HepG2 (cell line): ENCODE measurements around the gene HLF. TPM values are rescaled to one million over a fixed set of nuclear protein-coding genes. Genes with fewer than 3 reads are reported as not detected.

Experiments
- ATAC-seq: fragments of 200-7000 bp; cut with Tn5 transposase; 3 replicates; pipeline ENCODE4 v1.9.1; 2020; ENCODE audit warnings: mild to moderate bottlenecking, moderate library complexity
- Bru-seq: library from RNA; stranded (reverse); fragments of 400-500 nt; gene quantifications from one replicate; lab custom pipeline; 2021; lab: Mats Ljungman, UMichigan
- BruChase-seq, 2 experiments: library from RNA; stranded (reverse); fragments of 400-500 nt; gene quantifications; one replicate each; lab custom pipeline; 2021; lab: Mats Ljungman, UMichigan
- BruUV-seq: library from RNA; stranded (reverse); fragments of 400-500 nt; replicated peaks from 2 replicates; lab custom pipeline; 2021; lab: Mats Ljungman, UMichigan
- CTCF ChIA-PET: fragments of 300-600 bp; formaldehyde crosslinking; extraction: SDS; loops from one replicate; lab custom pipeline; 2021; ENCODE audit warnings: low total read pairs, inconsistent platforms, low intra/inter-chr PET ratio; lab: Yijun Ruan, JAX
- POLR2A ChIA-PET: fragments of 350-600 bp; sonication (Branson Sonifier 250); formaldehyde crosslinking; loops from one replicate; lab custom pipeline; 2020; ENCODE audit warnings: antibody characterized with exemption, inconsistent platforms; lab: Yijun Ruan, JAX
- DNase-seq: peaks from one replicate; pipeline ENCODE4 v3.0.0-alpha.2; 2015; ENCODE audit warnings: low spot score
- FAIRE-seq: peaks from 3 replicates; lab custom pipeline; 2011; peaks lifted over from hg19 to GRCh38; lab: Jason Lieb, UNC
- H2AFZ ChIP-seq: one replicate; pipeline ENCODE4 v1.6.1; 2011; ENCODE audit warnings: low read length, inconsistent platforms
- H3K27ac ChIP-seq: fragments of 300-600 bp; 3 replicates; pipeline ENCODE4 v1.8.0; 2011; ENCODE audit warnings: mixed run types, mild to moderate bottlenecking, mixed read lengths, low read length, inconsistent platforms; ENCODE audit not compliant: insufficient read depth; ENCODE audit errors: extremely low read length
- H3K27me3 ChIP-seq, 2 experiments: fragments of 200-600 bp in 1 of 2; 2 replicates in 1 of 2; 3 replicates in 1 of 2; pipeline versions ENCODE4 v1.6.0 to v1.8.0; 2011; ENCODE audit warnings: low read length in 2 of 2, mild to moderate bottlenecking in 2 of 2, moderate library complexity in 2 of 2, inconsistent platforms in 1 of 2; ENCODE audit not compliant: insufficient read depth in 2 of 2, control insufficient read depth in 1 of 2
- H3K36me3 ChIP-seq, 2 experiments: fragments of 200-600 bp in 1 of 2; replicated peaks in 1 of 2; 2 replicates in 1 of 2; 3 replicates in 1 of 2; pipeline versions ENCODE4 v1.5.1 to v1.8.0; 2011; ENCODE audit warnings: low read length in 2 of 2, inconsistent platforms in 1 of 2; ENCODE audit not compliant: insufficient read depth in 2 of 2, control insufficient read depth in 1 of 2
- H3K4me1 ChIP-seq: 2 replicates; pipeline ENCODE4 v1.5.1; 2012; ENCODE audit warnings: low read length, inconsistent platforms; ENCODE audit not compliant: insufficient read depth
- H3K4me2 ChIP-seq: 2 replicates; pipeline ENCODE4 v1.6.0; 2011; ENCODE audit warnings: low read depth, low read length, inconsistent platforms
- H3K4me3 ChIP-seq, 3 experiments: fragments of 200-600 bp in 1 of 3; sonication (generic), shearing (Covaris generic) in 1 of 3; replicated peaks in 1 of 3; 2 replicates each; pipeline ENCODE4 v1.5.1; 2011 to 2016; ENCODE audit warnings: low read length in 3 of 3, inconsistent platforms in 2 of 3, low read depth in 2 of 3, mild to moderate bottlenecking in 2 of 3, control low read depth in 1 of 3, mixed read lengths in 1 of 3; ENCODE audit not compliant: insufficient read depth in 1 of 3
- H3K79me2 ChIP-seq: one replicate; pipeline ENCODE4 v1.6.1; 2011; ENCODE audit warnings: low read length, inconsistent platforms; ENCODE audit not compliant: insufficient read depth
- H3K9ac ChIP-seq: 2 replicates; pipeline ENCODE4 v1.6.0; 2011; ENCODE audit warnings: mild to moderate bottlenecking, low read depth, low read length, inconsistent platforms; ENCODE audit not compliant: insufficient read depth
- H3K9me3 ChIP-seq: 2 replicates; pipeline ENCODE4 v1.5.1; 2012; ENCODE audit warnings: mild to moderate bottlenecking, low read length
- H4K20me1 ChIP-seq: 2 replicates; pipeline ENCODE4 v1.6.0; 2011; ENCODE audit warnings: inconsistent platforms, mild to moderate bottlenecking, low read length, moderate library complexity; ENCODE audit not compliant: insufficient read depth
- ARNT ChIP-seq: fragments of 450-650 bp; IDR thresholded peaks from 2 replicates; pipeline ENCODE4 v1.6.1; 2017
- ELF3 ChIP-seq: IDR thresholded peaks from 2 replicates; pipeline ENCODE4 v1.6.1; 2016; ENCODE audit warnings: missing genetic modification reagents, missing compliant biosample characterization
- FOXO1 ChIP-seq: sonication (generic); formaldehyde crosslinking; IDR thresholded peaks from 2 replicates; pipeline ENCODE4 v1.4.0; 2020; ENCODE audit warnings: missing genetic modification reagents
- GATAD2A ChIP-seq: IDR thresholded peaks from 2 replicates; pipeline ENCODE4 v1.6.1; 2016
- SMAD1 ChIP-seq: sonication (generic); formaldehyde crosslinking; IDR thresholded peaks from 2 replicates; pipeline ENCODE4 v1.4.0; 2020; ENCODE audit warnings: missing genetic modification reagents, low read depth, mild to moderate bottlenecking, borderline replicate concordance
- TERF1 ChIP-seq: sonication (generic); formaldehyde crosslinking; IDR thresholded peaks from 2 replicates; pipeline ENCODE4 v1.8.0; 2022; ENCODE audit warnings: mild to moderate bottlenecking, missing genetic modification reagents, moderate library complexity
- ZNF160 ChIP-seq: sonication (generic); formaldehyde crosslinking; IDR thresholded peaks from 2 replicates; pipeline ENCODE4 v1.8.0; 2022; ENCODE audit warnings: mild to moderate bottlenecking, inconsistent platforms, missing genetic modification reagents
- WGBS: methylation state at CpG from one replicate; pipeline ENCODE4 v1.1.6; 2017; ENCODE audit warnings: low lambda C conversion rate; 5-methylcytosine and 5-hydroxymethylcytosine counted together
- in situ Hi-C: cut with HindIII; loops from 2 replicates; pipeline ENCODE4 v1.10.0; 2017; ENCODE audit warnings: low pct_unique_long_range_greater_than_20kb; ENCODE audit not compliant: extremely low pct_ligation_motif_present
- intact Hi-C: fragments of 100-400 bp; cut with micrococcal nuclease; formaldehyde crosslinking; loops from one replicate; pipeline ENCODE4 v1.10.0; 2022; ENCODE audit not compliant: unreplicated experiment
- long read RNA-seq, 2 experiments: library from RNA in 1 of 2; library from polyadenylated mRNA in 1 of 2; stranded (forward) in 1 of 2; unstranded in 1 of 2; transcript quantifications; one replicate each; pipeline ENCODE4 v2.0.0, GENCODE V29; 2019 to 2022
- polyA minus RNA-seq, 3 experiments: library from RNA; depleted of rRNA, polyadenylated mRNA; stranded (reverse); fragments of >200 nt; gene quantifications; 2 replicates each; pipeline ENCODE4 v1.2.3, GENCODE V29; 2011; ENCODE audit warnings: low replicate concordance in 1 of 3
- polyA plus RNA-seq, 8 experiments: library from polyadenylated mRNA; depleted of rRNA in 3 of 8; stranded (reverse) in 7 of 8; unstranded in 1 of 8; fragments of >200 nt; fragmentation: Illumina TruSeq in 4 of 8; extraction: Trizol in 4 of 8; gene quantifications; 2 replicates each; pipeline versions ENCODE4 v1.2.1 to v1.2.3, GENCODE V29; 2011 to 2016; ENCODE audit warnings: low read depth in 4 of 8, missing spikeins in 1 of 8, mixed read lengths in 1 of 8; ENCODE audit not compliant: insufficient read depth in 1 of 8
- total RNA-seq, 5 experiments: library from RNA; depleted of rRNA; stranded (reverse); fragments of >200 nt; fragmentation: Illumina TruSeq; extraction: Trizol; gene quantifications; 2 replicates each; pipeline ENCODE4 v1.2.3, GENCODE V29; 2016; ENCODE audit warnings: low read depth in 1 of 5
- TF ChIP-seq, protein P1 (sequence below): IDR thresholded peaks from 2 replicates; pipeline ENCODE4 v1.6.1; 2016; ENCODE audit warnings: low read depth, control low read depth
- TF ChIP-seq, protein P2 (sequence below): sonication (generic); formaldehyde crosslinking; IDR thresholded peaks from 2 replicates; pipeline ENCODE4 v1.4.0; 2020; ENCODE audit warnings: missing genetic modification reagents

HLF gene
- total RNA-seq (2016; rRNA removed; fragmentation: Illumina TruSeq; extraction: Trizol), result 197 and 202 TPM in 2 replicates
- 34.5 and 39.5 TPM in 2 replicates for total RNA-seq (2016; cell fraction: cytosol; rRNA removed; fragmentation: Illumina TruSeq; extraction: Trizol; ENCODE audit: low read depth)
- total RNA-seq (2016; cell fraction: insoluble cytoplasmic fraction; rRNA removed; fragmentation: Illumina TruSeq; extraction: Trizol), result 175 and 198 TPM in 2 replicates
- total RNA-seq (2016; cell fraction: membrane; rRNA removed; fragmentation: Illumina TruSeq; extraction: Trizol), result 156 and 157 TPM in 2 replicates
- total RNA-seq (2016; cell fraction: nucleus; rRNA removed; fragmentation: Illumina TruSeq; extraction: Trizol), result 187 and 216 TPM in 2 replicates
- 346 and 353 TPM in 2 replicates for polyA plus RNA-seq (2011; rRNA removed)
- polyA plus RNA-seq (2011; cell fraction: cytosol; rRNA removed), result 266 and 275 TPM in 2 replicates
- polyA plus RNA-seq (2011; cell fraction: nucleus; rRNA removed), result 442 and 465 TPM in 2 replicates
- polyA plus RNA-seq (2012), result 217 and 233 TPM in 2 replicates
- 21.4 and 26.2 TPM in 2 replicates for polyA plus RNA-seq (2016; cell fraction: cytosol; fragmentation: Illumina TruSeq; extraction: Trizol; ENCODE audit: low read depth)
- 217 and 237 TPM in 2 replicates for polyA plus RNA-seq (2016; cell fraction: insoluble cytoplasmic fraction; fragmentation: Illumina TruSeq; extraction: Trizol; ENCODE audit: low read depth)
- 106 and 107 TPM in 2 replicates for polyA plus RNA-seq (2016; cell fraction: membrane; fragmentation: Illumina TruSeq; extraction: Trizol; ENCODE audit: low read depth)
- 258 and 265 TPM in 2 replicates for polyA plus RNA-seq (2016; cell fraction: nucleus; fragmentation: Illumina TruSeq; extraction: Trizol; ENCODE audit: insufficient read depth, low read depth)
- 1.0 and 1,188 TPM in 2 replicates for polyA minus RNA-seq (2011; rRNA and poly(A)+ RNA removed; ENCODE audit: low replicate concordance)
- 240 and 275 TPM in 2 replicates for polyA minus RNA-seq (2011; cell fraction: cytosol; rRNA and poly(A)+ RNA removed)
- 508 and 622 TPM in 2 replicates for polyA minus RNA-seq (2011; cell fraction: nucleus; rRNA and poly(A)+ RNA removed)
- Bru-seq, nascent RNA, result percentile 100 among the genes with signal in this experiment
- percentile 99 among the genes with signal in this experiment for BruChase-seq, experiment 1, labeled RNA remaining after a 6-hour chase
- percentile 99 among the genes with signal in this experiment for BruChase-seq, experiment 2, labeled RNA remaining after a 2-hour chase
- long read RNA-seq, experiment 1, full-length matches to known transcripts, result 73 of 119 reads
- long read RNA-seq, experiment 1, partial matches to known transcripts, result 20 of 119 reads
- long read RNA-seq, experiment 1, other reads (novel, unspliced or antisense), result 26 of 119 reads
- long read RNA-seq, experiment 2, full-length matches to known transcripts, result 22 of 399 reads
- long read RNA-seq, experiment 2, partial matches to known transcripts, result 15 of 399 reads
- long read RNA-seq, experiment 2, other reads (novel, unspliced or antisense), result 362 of 399 reads

DNA sequence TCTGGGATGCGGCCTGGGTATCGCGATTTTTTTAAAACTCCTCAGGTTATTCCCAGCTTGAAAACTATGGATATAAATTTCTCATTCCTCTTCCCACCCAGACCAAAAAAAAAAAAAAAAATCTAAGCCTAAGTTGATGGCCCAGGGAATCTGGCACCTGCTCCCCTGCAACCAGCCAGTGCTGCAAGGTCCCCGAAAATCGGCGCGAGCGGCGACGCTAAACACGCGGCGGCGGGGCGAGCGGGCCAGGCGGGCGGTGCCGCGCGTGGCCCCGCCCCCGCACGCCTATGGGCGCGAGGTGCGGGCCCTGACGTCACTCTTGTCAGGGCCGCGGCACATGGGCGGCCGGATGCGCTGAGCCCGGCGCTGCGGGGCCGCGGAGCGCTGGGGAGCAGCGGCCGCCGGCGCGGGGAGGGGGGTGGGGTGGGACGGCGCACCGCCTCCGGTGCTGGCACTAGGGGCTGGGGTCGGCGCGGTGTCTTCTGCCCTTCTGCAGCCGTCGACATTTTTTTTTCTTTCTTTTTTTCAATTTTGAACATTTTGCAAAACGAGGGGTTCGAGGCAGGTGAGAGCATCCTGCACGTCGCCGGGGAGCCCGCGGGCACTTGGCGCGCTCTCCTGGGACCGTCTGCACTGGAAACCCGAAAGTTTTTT lies at the start of gene HLF:
Gene HLF, plus strand, starts transcription at position 316 of the 654 bp plus-strand sequence. CDS start 525 bp downstream, outside the sequence.
- no peaks in the 10 kb centered on the region; a peak in 1 of 5 replicates for H3K27me3 ChIP-seq
- no peaks in the 10 kb centered on the region for H4K20me1 ChIP-seq
- peaks cover 15% of the 10 kb centered on the region for H3K4me1 ChIP-seq
- H3K36me3 ChIP-seq, result peaks cover 6 to 24% of the 10 kb centered on the region in 2 experiments
- intact Hi-C loops, result loop anchor here (1.0 to 2.0 kb wide), 3 partner anchors 26 to 271 kb away; no protein-coding TSS in a partner anchor
- peak; percentile 76 for DNase-seq
- peak within 1 kb of the TSS; percentile 93 for H3K4me2 ChIP-seq
- H3K9me3 ChIP-seq, result no peaks in the 10 kb centered on the region
- in situ Hi-C loops, result no loop called here
- peaks cover 49% of the 10 kb centered on the region for H3K79me2 ChIP-seq
- peak; percentile 86 for ATAC-seq
- WGBS, result 6% methylated on average over 52 of the region's 64 CpGs
- no peak for FAIRE-seq
- H2AFZ ChIP-seq, result no peak within 1 kb of the TSS
- H3K9ac ChIP-seq, result peak within 1 kb of the TSS; percentile 97
- peak within 1 kb of the TSS; percentile 84 for H3K27ac ChIP-seq
- POLR2A ChIA-PET, result interaction anchor here (0.8 to 13.8 kb wide), 9 partner anchors 10 to 42 kb away, joined by 3 to 626 read pairs (median 6); no protein-coding TSS in a partner anchor
- BruUV-seq, result no TSS peak
- CTCF ChIA-PET, result interaction anchor here (1.1 to 1.4 kb wide), 2 partner anchors 31 to 32 kb away, joined by 3 read pairs; no protein-coding TSS in a partner anchor
- peak within 1 kb of the TSS; percentile 81 to 93 (median 83) for H3K4me3 ChIP-seq
- TF ChIP-seq, protein P1, sequence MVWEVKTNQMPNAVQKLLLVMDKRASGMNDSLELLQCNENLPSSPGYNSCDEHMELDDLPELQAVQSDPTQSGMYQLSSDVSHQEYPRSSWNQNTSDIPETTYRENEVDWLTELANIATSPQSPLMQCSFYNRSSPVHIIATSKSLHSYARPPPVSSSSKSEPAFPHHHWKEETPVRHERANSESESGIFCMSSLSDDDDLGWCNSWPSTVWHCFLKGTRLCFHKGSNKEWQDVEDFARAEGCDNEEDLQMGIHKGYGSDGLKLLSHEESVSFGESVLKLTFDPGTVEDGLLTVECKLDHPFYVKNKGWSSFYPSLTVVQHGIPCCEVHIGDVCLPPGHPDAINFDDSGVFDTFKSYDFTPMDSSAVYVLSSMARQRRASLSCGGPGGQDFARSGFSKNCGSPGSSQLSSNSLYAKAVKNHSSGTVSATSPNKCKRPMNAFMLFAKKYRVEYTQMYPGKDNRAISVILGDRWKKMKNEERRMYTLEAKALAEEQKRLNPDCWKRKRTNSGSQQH (CRISPR knock-in tag), result peak; percentile 76
- TF ChIP-seq ELF3 (peak; percentile 69), ARNT (no peak), TERF1 (CRISPR knock-in tag) (no peak), SMAD1 (CRISPR knock-in tag) (0 out of 2 replicates have a peak, but pooled peaks have one; percentile 65), FOXO1 (0 out of 2 replicates have a peak, but pooled peaks have one; percentile 13), ZNF160 (peak; percentile 50), GATAD2A (CRISPR knock-in tag) (no peak)
- TF ChIP-seq, protein P2, sequence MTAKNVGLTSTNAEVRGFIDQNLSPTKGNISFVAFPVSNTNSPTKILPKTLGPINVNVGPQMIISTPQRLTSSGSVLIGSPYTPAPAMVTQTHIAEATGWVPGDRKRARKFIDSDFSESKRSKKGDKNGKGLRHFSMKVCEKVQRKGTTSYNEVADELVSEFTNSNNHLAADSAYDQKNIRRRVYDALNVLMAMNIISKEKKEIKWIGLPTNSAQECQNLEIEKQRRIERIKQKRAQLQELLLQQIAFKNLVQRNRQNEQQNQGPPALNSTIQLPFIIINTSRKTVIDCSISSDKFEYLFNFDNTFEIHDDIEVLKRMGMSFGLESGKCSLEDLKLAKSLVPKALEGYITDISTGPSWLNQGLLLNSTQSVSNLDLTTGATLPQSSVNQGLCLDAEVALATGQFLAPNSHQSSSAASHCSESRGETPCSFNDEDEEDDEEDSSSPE (CRISPR knock-in tag), result peak; percentile 63; the same call in 1 of the 2 replicates
